Spinal cord (tissue), 10 donors: Measurements from ENCODE around the gene MRPS15. TPM values are rescaled to one million over a fixed set of nuclear protein-coding genes. Genes with fewer than 3 reads are reported as not detected.

Experiments
- DNase-seq, 6 donors: peaks; one replicate each; pipeline versions ENCODE4 v3.0.0 to v3.0.0-alpha.2; 2013 to 2015; ENCODE audit warnings: low spot score in 6 of 6, low read depth in 4 of 6
- H3K27ac ChIP-seq: one replicate; pipeline ENCODE4 v1.5.1; 2013; ENCODE audit warnings: low read depth, low read length, control low read depth
- H3K27me3 ChIP-seq: one replicate; pipeline ENCODE4 v1.6.1; 2013; ENCODE audit warnings: low read length; ENCODE audit not compliant: control insufficient read depth, insufficient read depth
- H3K36me3 ChIP-seq: one replicate; pipeline ENCODE4 v1.6.1; 2013; ENCODE audit warnings: low read length; ENCODE audit not compliant: control insufficient read depth, insufficient read depth
- H3K4me1 ChIP-seq: one replicate; pipeline ENCODE4 v1.6.1; 2013; ENCODE audit warnings: low read length; ENCODE audit not compliant: control insufficient read depth, insufficient read depth
- H3K4me3 ChIP-seq: one replicate; pipeline ENCODE4 v1.5.1; 2013; ENCODE audit warnings: low read depth, low read length, control low read depth
- H3K9me3 ChIP-seq: one replicate; pipeline ENCODE4 v1.6.1; 2013; ENCODE audit warnings: low read length; ENCODE audit not compliant: control insufficient read depth, insufficient read depth
- WGBS: methylation state at CpG from one replicate; pipeline ENCODE4 v1.1.5; 2013; ENCODE audit warnings: missing lambda C conversion rate; ENCODE audit not compliant: insufficient coverage; 5-methylcytosine and 5-hydroxymethylcytosine counted together
- polyA plus RNA-seq, 2 donors: library from polyadenylated mRNA; unstranded; fragments of 120-200 nt; gene quantifications; one replicate each; pipeline ENCODE4 v1.2.1, GENCODE V29; 2013; ENCODE audit not compliant: insufficient read length in 2 of 2
- total RNA-seq, 2 donors: library from RNA; depleted of rRNA in 1 of 2; stranded (reverse); fragments of 120-200 nt in 1 of 2; fragments of >200 nt in 1 of 2; gene quantifications; one replicate each; pipeline versions ENCODE4 v1.2.3 to v1.2.4, GENCODE V29; 2013 to 2014
- donor health status: healthy.

Gene MRPS15
- total and polyA plus RNA-seq, 4 donors = 24.7 to 59.7 (median 52.5) TPM

GRCh38 chr1:36438715-36439114 lies 25.5 kb downstream of the MRPS15 start:
- WGBS = 92% methylated on average over 2 of the region's 4 CpGs
- Histone ChIP-seq H3K4me1 (no peaks in the 10 kb centered on the region), H3K27ac (no peak overlapping the region), H3K9me3 (no peaks in the 10 kb centered on the region), H3K36me3 (peaks cover 15% of the 10 kb centered on the region), H3K27me3 (no peaks in the 10 kb centered on the region), H3K4me3 (no peak overlapping the region)
- DNase-seq = no peak

DNA sequence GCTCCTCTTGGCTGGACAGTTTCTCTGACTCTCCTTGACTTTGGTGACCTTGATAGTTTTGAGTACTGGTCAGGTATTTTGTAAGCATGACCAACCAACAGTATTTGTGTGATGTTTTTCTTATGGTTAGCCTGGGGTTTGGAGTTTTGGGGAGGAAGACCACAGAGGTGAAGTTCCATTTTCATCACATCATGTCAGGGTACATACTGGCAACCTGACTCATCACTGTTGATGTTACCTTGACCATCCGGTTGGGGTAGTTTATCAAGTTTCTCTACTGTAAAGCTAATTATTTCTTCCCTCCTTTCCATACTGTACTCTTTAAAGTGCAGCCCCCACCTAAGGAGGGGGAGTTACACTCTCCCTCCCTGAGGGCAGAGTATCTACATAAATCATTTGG lies 27.4 kb downstream of the MRPS15 start:
- Histone ChIP-seq H3K27me3 (no peaks in the 10 kb centered on the region), H3K4me1 (no peaks in the 10 kb centered on the region), H3K27ac (no peak overlapping the region), H3K36me3 (peaks cover 23% of the 10 kb centered on the region), H3K9me3 (no peaks in the 10 kb centered on the region), H3K4me3 (no peak overlapping the region)
- no CpG with 5 or more reads among the region's 1 CpG for WGBS
- DNase-seq = no peak

GRCh38 chr1:36433102-36433501 lies 31.1 kb downstream of the MRPS15 start:
- Histone ChIP-seq H3K36me3 (peaks cover 42% of the 10 kb centered on the region), H3K4me1 (no peaks in the 10 kb centered on the region), H3K4me3 (no peak overlapping the region), H3K27me3 (no peaks in the 10 kb centered on the region), H3K9me3 (no peaks in the 10 kb centered on the region), H3K27ac (no peak overlapping the region)
- no peak for DNase-seq
- WGBS = 59% methylated on average over 1 of the region's 1 CpG

GRCh38 chr1:36432616-36433015 lies 31.6 kb downstream of the MRPS15 start:
- 80% methylated on average over 1 of the region's 4 CpGs for WGBS

GRCh38 chr1:36425791-36426190 lies 38.4 kb downstream of the MRPS15 start:
- no peak for DNase-seq
- H3K9me3 ChIP-seq = no peaks in the 10 kb centered on the region
- no peak overlapping the region for H3K27ac ChIP-seq
- 79% methylated on average over 4 of the region's 4 CpGs for WGBS
- peaks cover 61% of the 10 kb centered on the region for H3K36me3 ChIP-seq
- no peaks in the 10 kb centered on the region for H3K4me1 ChIP-seq
- H3K27me3 ChIP-seq = no peaks in the 10 kb centered on the region
- no peak overlapping the region for H3K4me3 ChIP-seq

More at GRCh38 chr1:36432616-36433015, 31.6 kb downstream of the MRPS15 start:
- Histone ChIP-seq H3K27ac (no peak overlapping the region), H3K9me3 (no peaks in the 10 kb centered on the region), H3K4me1 (no peaks in the 10 kb centered on the region), H3K4me3 (no peak overlapping the region), H3K27me3 (no peaks in the 10 kb centered on the region), H3K36me3 (peaks cover 43% of the 10 kb centered on the region)
- DNase-seq = no peak

- H3K4me3 ChIP-seq = no peak overlapping the region
- H3K4me1 ChIP-seq = no peaks in the 10 kb centered on the region
- peak in 1 of 6 donors; percentile 32 for DNase-seq
- 87% methylated on average over 3 of the region's 7 CpGs for WGBS
- H3K9me3 ChIP-seq = no peaks in the 10 kb centered on the region
- H3K27me3 ChIP-seq = no peaks in the 10 kb centered on the region
- H3K36me3 ChIP-seq = peaks cover 55% of the 10 kb centered on the region
- H3K27ac ChIP-seq = no peak overlapping the region
Measured at GRCh38 chr1:36421649-36422048, 42.5 kb downstream of the MRPS15 start.

- Histone ChIP-seq H3K36me3 (peaks cover 49% of the 10 kb centered on the region), H3K27me3 (no peaks in the 10 kb centered on the region), H3K27ac (no peak overlapping the region), H3K4me3 (no peak overlapping the region), H3K4me1 (no peaks in the 10 kb centered on the region), H3K9me3 (no peaks in the 10 kb centered on the region)
- DNase-seq = peak; percentile 44 to 95 (median 70)
- WGBS = 18% methylated on average over 13 of the region's 13 CpGs
Measured at GRCh38 chr1:36420836-36421317, 43.3 kb downstream of the MRPS15 start.

- no peaks in the 10 kb centered on the region for H3K4me1 ChIP-seq
- H3K4me3 ChIP-seq = no peak overlapping the region
- no peaks in the 10 kb centered on the region for H3K9me3 ChIP-seq
- peaks cover 47% of the 10 kb centered on the region for H3K36me3 ChIP-seq
- no peak for DNase-seq
- WGBS = 70% methylated on average over 1 of the region's 5 CpGs
- no peaks in the 10 kb centered on the region for H3K27me3 ChIP-seq
- H3K27ac ChIP-seq = no peak overlapping the region
Measured at GRCh38 chr1:36420409-36420808, 43.8 kb downstream of the MRPS15 start.

DNA sequence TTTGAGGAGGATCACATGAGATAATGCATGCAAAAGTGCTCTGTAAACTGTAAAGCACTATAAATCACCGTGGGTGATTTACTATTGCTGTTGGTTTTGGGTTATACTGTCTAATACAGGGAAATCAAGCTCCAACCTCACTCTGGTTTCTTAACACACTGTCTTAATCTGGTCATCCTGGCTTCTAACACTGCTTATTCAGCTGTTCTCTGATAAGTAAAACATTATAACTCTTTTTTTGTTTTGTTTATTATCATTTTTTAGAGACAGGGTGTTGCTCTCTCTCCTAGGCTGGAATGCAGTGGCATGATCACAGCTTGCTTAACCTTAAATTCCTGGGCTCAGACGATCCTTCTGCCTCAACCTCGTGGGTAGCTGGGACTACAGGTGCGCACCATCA lies 44.6 kb downstream of the MRPS15 start:
- H3K4me3 ChIP-seq = no peak overlapping the region
- no peak for DNase-seq
- no peaks in the 10 kb centered on the region for H3K27me3 ChIP-seq
- H3K36me3 ChIP-seq = peaks cover 42% of the 10 kb centered on the region
- WGBS = 86% methylated on average over 1 of the region's 4 CpGs
- H3K4me1 ChIP-seq = no peaks in the 10 kb centered on the region
- no peaks in the 10 kb centered on the region for H3K9me3 ChIP-seq
- H3K27ac ChIP-seq = no peak overlapping the region

GRCh38 chr1:36419140-36419539 lies 45.0 kb downstream of the MRPS15 start:
- H3K4me1 ChIP-seq = no peaks in the 10 kb centered on the region
- H3K9me3 ChIP-seq = no peaks in the 10 kb centered on the region
- WGBS = 70% methylated on average over 2 of the region's 3 CpGs
- no peak overlapping the region for H3K4me3 ChIP-seq
- H3K36me3 ChIP-seq = peaks cover 38% of the 10 kb centered on the region
- H3K27ac ChIP-seq = no peak overlapping the region
- no peaks in the 10 kb centered on the region for H3K27me3 ChIP-seq
- DNase-seq = peak in 1 of 6 donors; percentile 45
